GM23338 (cell line): ENCODE results near the gene AP2A2. TPM values are rescaled to one million over a fixed set of nuclear protein-coding genes. Genes with fewer than 3 reads are reported as not detected.

Source experiments
- ATAC-seq: fragments of 200-7000 bp; cut with Tn5 transposase; 3 replicates; pipeline ENCODE4 v1.9.1; 2020
- DNase-seq: peaks from one replicate; pipeline ENCODE4 v3.0.0-alpha.2; 2015; ENCODE audit warnings: low spot score
- H2AFZ ChIP-seq: fragments of 200-600 bp; sonication (generic); 2 replicates; pipeline ENCODE4 v1.8.0; 2016; ENCODE audit warnings: antibody characterized with exemption, mild to moderate bottlenecking, moderate library complexity
- H3F3A ChIP-seq: fragments of 200-600 bp; sonication (generic); replicated peaks from 2 replicates; pipeline ENCODE4 v1.8.0; 2017; ENCODE audit warnings: antibody characterized with exemption, mixed run types, low read depth
- H3K27ac ChIP-seq: fragments of 200-600 bp; sonication (generic); 2 replicates; pipeline ENCODE4 v1.6.1; 2016; ENCODE audit warnings: low read depth
- H3K27me3 ChIP-seq: fragments of 200-600 bp; sonication (generic); 2 replicates; pipeline ENCODE4 v1.8.0; 2016; ENCODE audit warnings: mild to moderate bottlenecking, mixed run types, moderate library complexity; ENCODE audit not compliant: insufficient read depth
- H3K36me3 ChIP-seq: fragments of 200-600 bp; sonication (generic); 2 replicates; pipeline ENCODE4 v1.8.0; 2016; ENCODE audit warnings: mild to moderate bottlenecking; ENCODE audit not compliant: insufficient read depth
- H3K4me1 ChIP-seq: fragments of 200-600 bp; sonication (generic); 2 replicates; pipeline ENCODE4 v1.8.0; 2016; ENCODE audit warnings: mild to moderate bottlenecking, moderate library complexity; ENCODE audit not compliant: insufficient read depth
- H3K4me2 ChIP-seq: fragments of 200-600 bp; sonication (generic); 2 replicates; pipeline ENCODE4 v1.7.1; 2017; ENCODE audit warnings: mixed run types
- H3K4me3 ChIP-seq: fragments of 200-600 bp; sonication (generic); 2 replicates; pipeline ENCODE4 v1.6.1; 2016; ENCODE audit warnings: mixed run types
- H3K79me2 ChIP-seq: fragments of 200-600 bp; sonication (generic); replicated peaks from 2 replicates; pipeline ENCODE4 v1.8.0; 2017; ENCODE audit warnings: mild to moderate bottlenecking; ENCODE audit not compliant: insufficient read depth
- H3K9me2 ChIP-seq: fragments of 200-600 bp; sonication (generic); 2 replicates; pipeline ENCODE4 v1.8.0; 2017; ENCODE audit not compliant: insufficient read depth
- H4K20me1 ChIP-seq: fragments of 200-600 bp; sonication (generic); replicated peaks from 2 replicates; pipeline ENCODE4 v1.8.0; 2017; ENCODE audit warnings: mild to moderate bottlenecking; ENCODE audit not compliant: insufficient read depth
- H3K27ac Mint-ChIP-seq: 2 replicates; pipeline ENCODE4 v1.8.0; 2020; ENCODE audit warnings: inconsistent platforms, mild to moderate bottlenecking, moderate library complexity, mixed read lengths
- H3K27me3 Mint-ChIP-seq: 3 replicates; pipeline ENCODE4 v1.8.0; 2022; ENCODE audit warnings: low read depth, mild to moderate bottlenecking, moderate library complexity, mixed read lengths, inconsistent platforms; ENCODE audit not compliant: insufficient read depth, poor library complexity
- H3K36me3 Mint-ChIP-seq: 3 replicates; pipeline ENCODE4 v1.8.0; 2021; ENCODE audit warnings: low read depth, mild to moderate bottlenecking, inconsistent platforms, moderate library complexity, mixed read lengths
- H3K4me1 Mint-ChIP-seq: 3 replicates; pipeline ENCODE4 v1.8.0; 2020; ENCODE audit warnings: mild to moderate bottlenecking, inconsistent platforms, mixed read lengths
- H3K4me3 Mint-ChIP-seq: 3 replicates; pipeline ENCODE4 v1.8.0; 2021; ENCODE audit warnings: moderate library complexity, mild to moderate bottlenecking, inconsistent platforms, mixed read lengths
- H3K9me3 Mint-ChIP-seq: 3 replicates; pipeline ENCODE4 v1.8.0; 2020; ENCODE audit warnings: moderate library complexity, mild to moderate bottlenecking, inconsistent platforms, mixed read lengths
- CREB1 ChIP-seq: fragments of 250-450 bp; sonication (Bioruptor Pico); IDR thresholded peaks from 2 replicates; pipeline ENCODE4 v1.5.0; 2020; ENCODE audit warnings: low read depth, mild to moderate bottlenecking, moderate library complexity
- CTCF ChIP-seq, 2 experiments: fragments of 200-600 bp in 1 of 2; sonication (generic) in 1 of 2; conservative IDR thresholded peaks; 2 replicates each; pipeline versions ENCODE4 v1.5.1 to v1.6.1; 2016 to 2017; ENCODE audit warnings: antibody characterized with exemption in 2 of 2, low read depth in 2 of 2, mild to moderate bottlenecking in 2 of 2, moderate library complexity in 1 of 2
- ETS1 ChIP-seq: IDR thresholded peaks from 2 replicates; pipeline ENCODE4 v1.6.1; 2016; ENCODE audit warnings: antibody characterized with exemption
- EZH2 ChIP-seq: fragments of 200-600 bp; sonication (generic); IDR thresholded peaks from one replicate; pipeline ENCODE4 v1.8.0; 2017; ENCODE audit warnings: antibody characterized with exemption, mild to moderate bottlenecking, low read depth; ENCODE audit not compliant: unreplicated experiment
- EZH2phosphoT487 ChIP-seq: fragments of 200-600 bp; sonication (generic); IDR thresholded peaks from one replicate; pipeline ENCODE4 v1.8.1; 2018; ENCODE audit warnings: antibody characterized with exemption; ENCODE audit not compliant: unreplicated experiment
- JUNB ChIP-seq: IDR thresholded peaks from one replicate; pipeline ENCODE4 v1.6.1; 2016; ENCODE audit warnings: antibody characterized with exemption; ENCODE audit not compliant: unreplicated experiment
- NANOG ChIP-seq: IDR thresholded peaks from 2 replicates; pipeline ENCODE4 v1.6.1; 2016; ENCODE audit warnings: antibody characterized with exemption, borderline replicate concordance
- POLR2AphosphoS5 ChIP-seq: IDR thresholded peaks from 2 replicates; pipeline ENCODE4 v1.6.1; 2016; ENCODE audit warnings: antibody characterized with exemption, low read depth
- REST ChIP-seq: IDR thresholded peaks from one replicate; pipeline ENCODE4 v1.6.1; 2018; ENCODE audit warnings: antibody characterized with exemption; ENCODE audit not compliant: unreplicated experiment
- ZNF331 ChIP-seq: fragments of 250-450 bp; sonication (Bioruptor Pico); IDR thresholded peaks from 2 replicates; pipeline ENCODE4 v1.5.0; 2020; ENCODE audit warnings: low read depth, mild to moderate bottlenecking, moderate library complexity
- polyA plus RNA-seq: library from polyadenylated mRNA; unstranded; fragments of >200 nt; fragmentation: Nextera tagmentation; extraction: Ambion mirVana; gene quantifications from 2 replicates; pipeline ENCODE4 v1.2.1, GENCODE V29; 2016
- total RNA-seq: library from RNA; depleted of rRNA; stranded (reverse); fragments of >200 nt; shearing (Covaris generic); gene quantifications from 2 replicates; pipeline ENCODE4 v1.2.3, GENCODE V29; 2014

The AP2A2 gene
- total and polyA plus RNA-seq, 2 experiments from 2014 or later = 23.7 to 47.5 TPM

GRCh38 chr11:937841-938261 is 12.2 kb downstream of the AP2A2 start:
- H3K79me2 ChIP-seq = peaks cover 91% of the 10 kb centered on the region
- Mint-ChIP-seq H3K4me1 (peaks cover 57% of the 10 kb centered on the region), H3K4me3 (peak overlapping the region; percentile 41; the same call in 1 of the 3 replicates), H3K9me3 (no peaks in the 10 kb centered on the region), H3K27me3 (peaks cover 8% of the 10 kb centered on the region), H3K36me3 (peaks cover 6% of the 10 kb centered on the region; the same call in 1 of the 3 replicates), H3K27ac (peak overlapping the region; percentile 81)
- peaks cover 8% of the 10 kb centered on the region; the same call in 1 of the 2 replicates for H4K20me1 ChIP-seq
- ATAC-seq (peak; percentile 10), DNase-seq (no peak)
- no peaks in the 10 kb centered on the region for H3K27me3 ChIP-seq
- H3K4me2 ChIP-seq = peak overlapping the region; percentile 44
- H3K4me1 ChIP-seq = peaks cover 56% of the 10 kb centered on the region
- TF ChIP-seq POLR2AphosphoS5 (no peak), NANOG (no peak), ZNF331 (no peak), CTCF (conservative IDR thresholded peaks at IDR 0.05; ENCODE audit: low read depth in 2 of 2) (no peak), EZH2 (no peak), JUNB (no peak)
- H3K36me3 ChIP-seq = no peaks in the 10 kb centered on the region
- no peak overlapping the region for H3K4me3 ChIP-seq
- H3K27ac ChIP-seq = peak overlapping the region; percentile 53; the same call in 1 of the 2 replicates
- no peak overlapping the region for H2AFZ ChIP-seq
- H3F3A ChIP-seq = peaks cover 12% of the 10 kb centered on the region
- no peaks in the 10 kb centered on the region for H3K9me2 ChIP-seq

- H3K4me1 ChIP-seq = peaks cover 53% of the 10 kb centered on the region
- H3K9me3 Mint-ChIP-seq = no peaks in the 10 kb centered on the region
- no peak overlapping the region for H3K4me3 ChIP-seq
- no peaks in the 10 kb centered on the region for H3K36me3 ChIP-seq
- no peak overlapping the region for H3K4me3 Mint-ChIP-seq
- H3K9me2 ChIP-seq = no peaks in the 10 kb centered on the region
- no peak overlapping the region for H2AFZ ChIP-seq
- H3K79me2 ChIP-seq = peaks cover 81% of the 10 kb centered on the region
- H3K4me1 Mint-ChIP-seq = peaks cover 60% of the 10 kb centered on the region
- H4K20me1 ChIP-seq = peaks cover 3% of the 10 kb centered on the region; the same call in 1 of the 2 replicates
- ATAC-seq (peak; percentile 13), DNase-seq (no peak)
- peak overlapping the region; percentile 29; the same call in 1 of the 2 replicates for H3K27ac ChIP-seq
- H3F3A ChIP-seq = no peaks in the 10 kb centered on the region; the same call in none of the 2 replicates
- peak overlapping the region; percentile 43 for H3K27ac Mint-ChIP-seq
- H3K36me3 Mint-ChIP-seq = peaks cover 14% of the 10 kb centered on the region
- no peaks in the 10 kb centered on the region for H3K27me3 ChIP-seq
- H3K4me2 ChIP-seq = peak overlapping the region; percentile 30
- H3K27me3 Mint-ChIP-seq = peaks cover 3% of the 10 kb centered on the region
- TF ChIP-seq JUNB (no peak), EZH2phosphoT487 (no peak), CREB1 (CRISPR knock-in tag) (no peak), ETS1 (no peak), POLR2AphosphoS5 (no peak), REST (no peak)
Measured at GRCh38 chr11:940496-941135, 14.9 kb downstream of the AP2A2 start.
